Spleen (tissue), 7 donors: ENCODE data around the gene RTL1.

Experiments
- CTCF ChIP-seq, 11 experiments: fragments of 200-600 bp in 7 of 11; fragments of 450-650 bp in 4 of 11; sonication (generic) in 4 of 11; IDR thresholded peaks in 8 of 11; conservative IDR thresholded peaks in 3 of 11; 1 replicate in 7 of 11; 2 replicates in 4 of 11; pipeline versions ENCODE4 v1.4.0 to v1.8.0; 2016 to 2021; ENCODE audit warnings: antibody characterized with exemption in 11 of 11, inconsistent platforms in 4 of 11, mild to moderate bottlenecking in 1 of 11
- POLR2A ChIP-seq, 3 donors: fragments of 450-650 bp; IDR thresholded peaks; one replicate each; pipeline ENCODE4 v1.5.1; 2017; ENCODE audit warnings: antibody characterized with exemption in 3 of 3, mild to moderate bottlenecking in 1 of 3
- donor health status: DM: no; HTN: no; CAD: no; lungs with moderate emphysema.
- donor health status: DM: no; HTN: no; CAD: no.
- donor health status: DM: no; HTN: no; CAD: no.

GRCh38 chr14:100904307-100905087 lies 975 bp upstream of the RTL1 start:
- no peak for TF ChIP-seq POLR2A (IDR thresholded peaks at IDR 0.05)
- TF ChIP-seq CTCF (IDR thresholded peaks at IDR 0.05 in 8 of 11, conservative IDR thresholded peaks at IDR 0.05 in 3 of 11) = peak in 1 of 11 experiments; percentile 16
